Measurements from ENCODE around the gene SEC23A.

- TF ChIP-seq ATOH8 (CRISPR knock-in tag; IDR thresholded peaks at IDR 0.05; ENCODE audit: low read depth) (no peak), POLR2A (IDR thresholded peaks at IDR 0.05; ENCODE audit: low read length) (no peak), CTCF (IDR thresholded peaks at IDR 0.05) (no peak), RAD21 (conservative IDR thresholded peaks at IDR 0.05 in 1 of 2, IDR thresholded peaks at IDR 0.05 in 1 of 2) (no peak), EP300 (IDR thresholded peaks at IDR 0.05) (no peak), MYC (IDR thresholded peaks at IDR 0.05; ENCODE audit: borderline replicate concordance, low read length) (no peak), MAFK (IDR thresholded peaks at IDR 0.05; ENCODE audit: partially characterized antibody) (peak; percentile 18), CHD4 (IDR thresholded peaks at IDR 0.05; ENCODE audit: borderline replicate concordance) (no peak)
These were observed 5.8 kb upstream of the SEC23A start for GRCh38 chr14:39108791-39109190.

Measured in A549 (cell line).